OCI-LY7 (cell line): ENCODE results near the gene ACE. TPM values are rescaled to one million over a fixed set of nuclear protein-coding genes. Genes with fewer than 3 reads are reported as not detected.

ENCODE experiments used
- BruUV-seq: library from RNA; stranded (reverse); fragments of 400-500 nt; replicated peaks from 2 replicates; lab custom pipeline; 2021; lab: Mats Ljungman, UMichigan
- CTCF ChIA-PET: fragments of 300-600 bp; sonication (Branson Sonifier 250); formaldehyde crosslinking; loops from one replicate; lab custom pipeline; 2022; ENCODE audit warnings: antibody characterized with exemption; ENCODE audit not compliant: unreplicated experiment; lab: Charles Lee
- POLR2A ChIA-PET: fragments of 300-600 bp; sonication (Branson Sonifier 250); formaldehyde crosslinking; loops from one replicate; lab custom pipeline; 2022; ENCODE audit warnings: antibody characterized with exemption; lab: Charles Lee
- DNase-seq: peaks from one replicate; pipeline ENCODE4 v3.0.0-alpha.2; 2015; ENCODE audit warnings: low spot score
- H2AFZ ChIP-seq: fragments of 200-600 bp; sonication (generic), shearing (Covaris generic); 2 replicates; pipeline ENCODE4 v1.6.1; 2014; ENCODE audit warnings: mild to moderate bottlenecking, antibody characterized with exemption, low read length, moderate library complexity
- H3K27ac ChIP-seq: fragments of 200-600 bp; sonication (generic); 2 replicates; pipeline ENCODE4 v1.5.1; 2014; ENCODE audit warnings: mixed run types, low read depth, mild to moderate bottlenecking, moderate library complexity, low read length, inconsistent platforms; ENCODE audit not compliant: poor library complexity, severe bottlenecking
- H3K36me3 ChIP-seq: fragments of 200-600 bp; sonication (generic); 2 replicates; pipeline ENCODE4 v1.6.1; 2014; ENCODE audit warnings: mild to moderate bottlenecking, antibody characterized with exemption, low read length, moderate library complexity, mixed read lengths; ENCODE audit not compliant: insufficient read depth
- H3K4me1 ChIP-seq: fragments of 200-600 bp; sonication (generic); 2 replicates; pipeline ENCODE4 v1.5.1; 2014; ENCODE audit warnings: mild to moderate bottlenecking, low read length; ENCODE audit not compliant: insufficient read depth, poor library complexity, severe bottlenecking
- H3K4me2 ChIP-seq: fragments of 200-600 bp; sonication (generic); 2 replicates; pipeline ENCODE4 v1.6.1; 2014; ENCODE audit warnings: mild to moderate bottlenecking, low read length
- H3K4me3 ChIP-seq: fragments of 200-600 bp; sonication (generic); 2 replicates; pipeline ENCODE4 v1.5.1; 2014; ENCODE audit warnings: mild to moderate bottlenecking, low read depth, low read length; ENCODE audit not compliant: poor library complexity, severe bottlenecking
- H3K79me2 ChIP-seq: fragments of 200-600 bp; sonication (generic); 2 replicates; pipeline ENCODE4 v1.6.1; 2016; ENCODE audit warnings: low read depth, mild to moderate bottlenecking, low read length, moderate library complexity, mixed read lengths; ENCODE audit not compliant: insufficient read depth
- H3K9me2 ChIP-seq: fragments of 200-600 bp; sonication (generic); 2 replicates; pipeline ENCODE4 v1.6.1; 2016; ENCODE audit warnings: mild to moderate bottlenecking, low read length, mixed read lengths; ENCODE audit not compliant: insufficient read depth
- H3K9me3 ChIP-seq: fragments of 200-600 bp; sonication (generic); 2 replicates; pipeline ENCODE4 v1.6.1; 2014; ENCODE audit warnings: mild to moderate bottlenecking, mixed run types, low read length, mixed read lengths
- H4K20me1 ChIP-seq: fragments of 200-600 bp; sonication (generic); 2 replicates; pipeline ENCODE4 v1.6.1; 2014; ENCODE audit warnings: mild to moderate bottlenecking, antibody characterized with exemption, low read length, moderate library complexity, mixed read lengths; ENCODE audit not compliant: insufficient read depth
- CTCF ChIP-seq: fragments of 200-600 bp; sonication (generic); conservative IDR thresholded peaks from 2 replicates; pipeline ENCODE4 v1.5.1; 2014; ENCODE audit warnings: mild to moderate bottlenecking, antibody characterized with exemption, low read length, moderate library complexity, mixed read lengths
- EZH2phosphoT487 ChIP-seq: fragments of 200-600 bp; sonication (generic); IDR thresholded peaks from 2 replicates; pipeline ENCODE4 v1.6.1; 2018; ENCODE audit warnings: low read depth, borderline replicate concordance, mild to moderate bottlenecking, mixed run types, antibody characterized with exemption, low read length, moderate library complexity, mixed read lengths
- intact Hi-C: fragments of 100-400 bp; cut with micrococcal nuclease; formaldehyde crosslinking; loops from one replicate; pipeline ENCODE4 v1.10.0; 2022; ENCODE audit not compliant: unreplicated experiment
- total RNA-seq, 2 experiments: library from RNA; depleted of rRNA in 1 of 2; stranded (reverse); fragments of >200 nt in 1 of 2; shearing (Covaris generic) in 1 of 2; gene quantifications; 2 replicates each; pipeline ENCODE4 v1.2.3, GENCODE V29; 2014 to 2022

Gene ACE
- total RNA-seq, 2 experiments from 2014 or later, result 2.3 to 5.1 TPM

DNA sequence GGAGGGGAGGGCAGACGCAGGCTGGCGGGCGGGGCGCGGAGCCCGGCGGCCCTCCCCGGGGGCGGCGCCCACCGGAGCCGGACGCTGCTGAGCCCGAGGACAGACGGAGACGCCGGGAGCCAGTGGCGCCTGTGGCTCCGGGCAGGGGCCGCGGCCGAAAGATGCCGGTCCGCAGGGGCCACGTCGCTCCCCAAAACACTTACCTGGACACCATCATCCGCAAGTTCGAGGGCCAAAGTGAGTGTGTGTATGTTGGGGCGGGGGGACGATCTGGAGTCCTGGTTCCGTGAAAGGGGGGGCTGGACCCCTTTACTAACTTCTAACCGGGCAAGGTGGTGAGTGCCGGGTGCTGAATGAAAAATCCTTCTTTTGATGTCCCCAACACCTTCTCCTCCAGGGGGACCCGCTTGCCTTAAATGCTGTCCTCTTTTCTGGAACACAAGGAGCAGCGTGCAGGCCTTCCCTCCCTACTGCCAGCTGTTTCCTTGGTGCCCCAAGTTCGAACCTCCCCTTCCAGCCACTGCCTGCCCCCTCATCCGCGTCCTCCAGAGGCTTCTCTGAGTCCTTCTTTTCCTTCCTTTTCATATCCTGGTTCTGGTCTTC is 46.5 kb downstream of the ACE start, which contains the start of gene KCNH6:
Gene KCNH6 (plus strand): TSS at position 106 of the 603 bp plus-strand sequence. CDS start 56 bp downstream, at position 162.
- H3K4me2 ChIP-seq, result no peak within 1 kb of the TSS
- H2AFZ ChIP-seq, result no peak within 1 kb of the TSS
- no peaks in the 10 kb centered on the region for H3K9me2 ChIP-seq
- H3K9me3 ChIP-seq, result no peaks in the 10 kb centered on the region
- H3K27ac ChIP-seq, result no peak within 1 kb of the TSS
- H3K4me3 ChIP-seq, result no peak within 1 kb of the TSS
- CTCF ChIA-PET, result no interaction called here
- no TSS peak for BruUV-seq
- TF ChIP-seq CTCF (no peak), EZH2phosphoT487 (no peak)
- POLR2A ChIA-PET, result no interaction called here
- H3K4me1 ChIP-seq, result no peaks in the 10 kb centered on the region
- intact Hi-C loops, result no loop called here
- no peaks in the 10 kb centered on the region for H3K79me2 ChIP-seq
- no peaks in the 10 kb centered on the region for H4K20me1 ChIP-seq
- DNase-seq, result no peak
- H3K36me3 ChIP-seq, result no peaks in the 10 kb centered on the region

- no peak overlapping the region for H3K4me2 ChIP-seq
- H3K4me3 ChIP-seq, result no peak overlapping the region
- no peaks in the 10 kb centered on the region for H3K79me2 ChIP-seq
- H3K27ac ChIP-seq, result no peak overlapping the region
- no peaks in the 10 kb centered on the region for H4K20me1 ChIP-seq
- TF ChIP-seq EZH2phosphoT487, result no peak
- TF ChIP-seq CTCF, result no peak
- no peak overlapping the region for H2AFZ ChIP-seq
- no peaks in the 10 kb centered on the region for H3K4me1 ChIP-seq
- intact Hi-C loops, result no loop called here
- no peak for DNase-seq
- ChIA-PET CTCF (no interaction called here), POLR2A (no interaction called here)
- BruUV-seq, result no TSS peak
- H3K36me3 ChIP-seq, result no peaks in the 10 kb centered on the region
- H3K9me3 ChIP-seq, result no peaks in the 10 kb centered on the region
- H3K9me2 ChIP-seq, result no peaks in the 10 kb centered on the region
Observed at GRCh38 chr17:63524051-63524450, 47.2 kb downstream of the ACE start.

DNA sequence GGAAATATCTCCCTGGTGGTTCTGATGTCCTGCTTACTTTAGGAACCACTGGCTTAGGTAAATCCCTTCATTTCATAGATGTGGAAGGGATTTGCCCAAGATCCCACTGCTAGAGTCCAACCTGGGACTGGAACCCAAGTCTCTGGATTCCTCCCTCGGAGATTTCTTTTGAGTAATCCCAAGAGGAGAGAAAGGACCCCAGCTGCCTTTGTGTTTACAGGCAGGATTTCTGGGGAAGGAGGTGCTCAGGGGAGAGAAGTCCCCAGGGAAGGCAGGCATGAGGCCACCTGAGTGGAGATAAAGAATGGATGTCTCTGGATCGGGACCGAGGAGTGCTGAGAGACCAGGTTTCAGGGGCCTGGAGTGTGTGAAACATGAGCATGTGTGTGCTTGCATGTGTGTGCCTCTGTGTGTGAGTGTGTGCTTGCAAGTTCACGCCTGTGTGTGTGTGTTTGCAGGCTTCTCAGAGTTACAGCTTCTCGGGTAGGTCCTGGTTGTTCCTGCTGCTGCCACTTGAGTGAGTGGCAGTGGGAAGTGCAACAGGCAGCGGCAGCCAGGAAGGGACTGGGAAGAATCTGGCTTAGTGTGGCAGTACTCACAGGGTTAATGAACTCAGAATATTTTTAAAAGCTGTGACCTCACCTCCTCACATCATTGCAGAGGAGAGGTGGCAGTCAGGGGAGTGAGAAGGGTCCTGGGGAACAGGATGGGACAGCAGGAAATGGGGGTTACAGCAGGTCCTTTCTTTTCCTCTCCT is 48.5 kb downstream of the ACE start:
- BruUV-seq, result no TSS peak
- intact Hi-C loops, result no loop called here

More for the DNA sequence above, 48.5 kb downstream of the ACE start:
- ChIA-PET CTCF (no interaction called here), POLR2A (no interaction called here)
- Histone ChIP-seq H3K9me2 (no peaks in the 10 kb centered on the region), H3K4me1 (no peaks in the 10 kb centered on the region), H3K27ac (no peak overlapping the region), H3K4me3 (no peak overlapping the region), H2AFZ (no peak overlapping the region), H3K79me2 (no peaks in the 10 kb centered on the region), H3K4me2 (no peak overlapping the region), H3K36me3 (no peaks in the 10 kb centered on the region), H4K20me1 (no peaks in the 10 kb centered on the region), H3K9me3 (no peaks in the 10 kb centered on the region)
- no peak for TF ChIP-seq EZH2phosphoT487
- no peak for TF ChIP-seq CTCF
- DNase-seq, result no peak
